Ovary (tissue), 9 donors: ENCODE results near the gene ADAMTS17. TPM values are rescaled to one million over a fixed set of nuclear protein-coding genes. Genes with fewer than 3 reads are reported as not detected.

Source experiments
- DNase-seq, 5 donors: peaks; one replicate each; pipeline ENCODE4 v3.0.0-alpha.2; 2019 to 2020
- H3K27ac ChIP-seq, 2 donors: fragments of 200-600 bp; one replicate each; pipeline versions ENCODE4 v1.5.1 to v1.8.0; 2019 to 2022
- H3K27me3 ChIP-seq: fragments of 200-600 bp; one replicate; pipeline ENCODE4 v1.8.0; 2022
- H3K36me3 ChIP-seq: fragments of 200-600 bp; sonication (generic); one replicate; pipeline ENCODE4 v1.5.1; 2019
- H3K4me1 ChIP-seq: one replicate; pipeline ENCODE4 v1.8.1; 2013; ENCODE audit warnings: mild to moderate bottlenecking, moderate library complexity; ENCODE audit not compliant: insufficient read depth
- H3K4me3 ChIP-seq: fragments of 200-600 bp; sonication (generic); one replicate; pipeline ENCODE4 v1.5.1; 2017
- H3K9me3 ChIP-seq, 2 donors: fragments of 200-600 bp in 1 of 2; sonication (generic) in 1 of 2; one replicate each; pipeline versions ENCODE4 v1.5.1 to v1.8.1; 2013 to 2019; ENCODE audit warnings: mild to moderate bottlenecking in 1 of 2, moderate library complexity in 1 of 2
- EP300 ChIP-seq: sonication (generic); formaldehyde crosslinking; IDR thresholded peaks from one replicate; pipeline ENCODE4 v1.6.1; 2017; ENCODE audit warnings: antibody characterized with exemption
- POLR2A ChIP-seq: fragments of 450-650 bp; IDR thresholded peaks from one replicate; pipeline ENCODE4 v1.6.1; 2017; ENCODE audit warnings: antibody characterized with exemption, mild to moderate bottlenecking, moderate library complexity
- WGBS, 3 donors: extraction: QIAGEN DNeasy Blood & Tissue Kit in 1 of 3; methylation state at CpG; one replicate each; pipeline versions ENCODE4 v1.1.5 to v1.1.7; 2013 to 2017; 5-methylcytosine and 5-hydroxymethylcytosine counted together
- intact Hi-C, 4 donors: fragments of 100-400 bp; cut with DNase I; formaldehyde crosslinking; loops; one replicate each; pipeline versions ENCODE4 v1.11.0 to v1.15.1; 2022 to 2023
- polyA plus RNA-seq, 2 donors: library from polyadenylated mRNA; stranded (reverse); fragments of 200-250 nt in 1 of 2; fragments of 350-450 nt in 1 of 2; fragmentation: Illumina TruSeq in 1 of 2; extraction: RNeasy Lipid Tissue Mini Kit (QIAGEN cat#74804) in 1 of 2; gene quantifications; one replicate each; pipeline ENCODE4 v1.2.3, GENCODE V29; 2013 to 2014
- total RNA-seq, 7 donors: library from RNA; depleted of rRNA in 2 of 7; stranded (reverse); fragments of >200 nt in 2 of 7; fragmentation: NEBNext Ultra II Directional in 3 of 7; extraction: Animal tissue kit (Norgen Biotek cat#: 25700) in 3 of 7; gene quantifications; one replicate each; pipeline versions ENCODE4 v1.1.0 to v1.2.4, GENCODE V29; 2016 to 2023
- TF ChIP-seq, protein P1 (sequence below), 3 donors: fragments of 450-650 bp in 2 of 3; fragments of 200-600 bp in 1 of 3; IDR thresholded peaks; one replicate each; pipeline versions ENCODE4 v1.5.1 to v1.8.0; 2016 to 2022; ENCODE audit warnings: antibody characterized with exemption in 3 of 3, mild to moderate bottlenecking in 1 of 3
- donor health status: DM: no; HTN: no; CAD: no; lungs with moderate emphysema.
- donor health status: DM: no; HTN: no; CAD: no.
- donor health status: Bipolar disorder and iron deficiency.
- donor health status: DM: yes; HTN: yes; CAD: no.
- donor health status: DM: no; HTN: no; CAD: no.
- donor health status: DM: yes; HTN: yes; CAD: no.

The ADAMTS17 gene
- total and polyA plus RNA-seq, 9 donors, result 1.3 to 11.3 (median 5.9) TPM

DNA sequence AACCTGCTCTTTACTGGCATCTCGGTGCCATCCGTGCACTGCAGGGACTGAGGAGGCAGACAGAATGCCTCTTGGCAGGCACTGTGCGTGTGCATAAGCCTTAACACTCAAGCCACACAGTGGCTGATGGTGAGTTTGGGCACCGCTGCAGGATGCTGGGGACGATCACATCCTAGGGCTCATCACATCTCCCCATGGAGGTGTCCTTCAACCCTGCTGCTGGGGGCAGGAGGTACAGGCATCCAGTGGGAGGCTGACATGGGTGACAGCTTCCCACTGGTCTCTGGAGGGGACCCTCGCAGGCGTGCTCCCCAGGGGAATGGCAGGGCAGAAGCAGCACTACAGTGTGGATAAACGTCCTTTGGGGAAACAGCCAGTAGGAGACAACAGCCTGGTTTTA, 190.9 kb downstream of the ADAMTS17 start:
- H3K4me1 ChIP-seq, result no peaks in the 10 kb centered on the region
- no peaks in the 10 kb centered on the region for H3K36me3 ChIP-seq
- no peaks in the 10 kb centered on the region for H3K27me3 ChIP-seq
- H3K4me3 ChIP-seq, result no peak overlapping the region
- TF ChIP-seq, protein P1, sequence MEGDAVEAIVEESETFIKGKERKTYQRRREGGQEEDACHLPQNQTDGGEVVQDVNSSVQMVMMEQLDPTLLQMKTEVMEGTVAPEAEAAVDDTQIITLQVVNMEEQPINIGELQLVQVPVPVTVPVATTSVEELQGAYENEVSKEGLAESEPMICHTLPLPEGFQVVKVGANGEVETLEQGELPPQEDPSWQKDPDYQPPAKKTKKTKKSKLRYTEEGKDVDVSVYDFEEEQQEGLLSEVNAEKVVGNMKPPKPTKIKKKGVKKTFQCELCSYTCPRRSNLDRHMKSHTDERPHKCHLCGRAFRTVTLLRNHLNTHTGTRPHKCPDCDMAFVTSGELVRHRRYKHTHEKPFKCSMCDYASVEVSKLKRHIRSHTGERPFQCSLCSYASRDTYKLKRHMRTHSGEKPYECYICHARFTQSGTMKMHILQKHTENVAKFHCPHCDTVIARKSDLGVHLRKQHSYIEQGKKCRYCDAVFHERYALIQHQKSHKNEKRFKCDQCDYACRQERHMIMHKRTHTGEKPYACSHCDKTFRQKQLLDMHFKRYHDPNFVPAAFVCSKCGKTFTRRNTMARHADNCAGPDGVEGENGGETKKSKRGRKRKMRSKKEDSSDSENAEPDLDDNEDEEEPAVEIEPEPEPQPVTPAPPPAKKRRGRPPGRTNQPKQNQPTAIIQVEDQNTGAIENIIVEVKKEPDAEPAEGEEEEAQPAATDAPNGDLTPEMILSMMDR (IDR thresholded peaks at IDR 0.05), result no peak
- TF ChIP-seq POLR2A (no peak), EP300 (no peak)
- WGBS, 3 donors, result 91 to 95% (median 92%) methylated on average over 8 of the region's 8 CpGs
- no peak overlapping the region for H3K27ac ChIP-seq
- H3K9me3 ChIP-seq, result no peaks in the 10 kb centered on the region
- DNase-seq, result no peak
- intact Hi-C loops, result no loop called here

GRCh38 chr15:100147828-100148227, 193.9 kb downstream of the ADAMTS17 start:
- no peaks in the 10 kb centered on the region for H3K36me3 ChIP-seq
- no peaks in the 10 kb centered on the region for H3K27me3 ChIP-seq
- DNase-seq, result no peak
- 95 to 99% (median 98%) methylated on average over 3 of the region's 3 CpGs for WGBS, 3 donors
- H3K9me3 ChIP-seq, result no peaks in the 10 kb centered on the region
- TF ChIP-seq EP300, result no peak
- TF ChIP-seq POLR2A, result no peak
- TF ChIP-seq, protein P1 (IDR thresholded peaks at IDR 0.05), result no peak
- intact Hi-C loops, result loop anchor here in 1 of 4 donors (10.0 kb wide), 1 partner anchor 213 kb away; no protein-coding TSS in a partner anchor
- H3K4me3 ChIP-seq, result no peak overlapping the region
- no peaks in the 10 kb centered on the region for H3K4me1 ChIP-seq
- no peak overlapping the region for H3K27ac ChIP-seq

DNA sequence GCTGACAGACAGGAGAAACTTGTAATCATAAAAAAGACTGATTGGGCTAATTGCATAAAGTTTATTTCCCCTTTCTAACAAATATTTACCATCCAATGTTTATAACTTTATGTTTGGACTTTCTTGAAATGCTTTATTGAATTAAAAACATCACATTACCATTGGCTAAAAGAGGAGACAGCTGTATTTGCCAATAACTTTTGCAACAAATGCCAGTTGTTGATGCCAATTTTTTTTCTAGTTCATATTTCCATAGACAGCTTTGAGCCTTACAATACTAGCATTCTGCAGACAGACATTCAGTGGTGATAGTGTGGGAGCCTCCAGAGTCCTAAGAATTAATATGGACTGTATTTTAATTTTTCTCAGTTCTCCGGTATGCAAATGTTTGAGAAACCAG, 198.4 kb downstream of the ADAMTS17 start:
- no peak for TF ChIP-seq POLR2A
- TF ChIP-seq, protein P1 (IDR thresholded peaks at IDR 0.05), result no peak
- TF ChIP-seq EP300, result no peak
- no peak for DNase-seq
- intact Hi-C loops, result loop anchor here in 1 of 4 donors (10.0 kb wide), 1 partner anchor 209 kb away; no protein-coding TSS in a partner anchor
- 56 to 91% (median 59%) methylated on average over 1 of the region's 1 CpG for WGBS, 3 donors
- no peak overlapping the region for H3K4me3 ChIP-seq
- H3K9me3 ChIP-seq, result no peaks in the 10 kb centered on the region
- H3K27ac ChIP-seq, result no peak overlapping the region
- H3K27me3 ChIP-seq, result no peaks in the 10 kb centered on the region
- no peaks in the 10 kb centered on the region for H3K36me3 ChIP-seq
- H3K4me1 ChIP-seq, result no peaks in the 10 kb centered on the region

- 39 to 48% (median 48%) methylated on average over 11 of the region's 11 CpGs for WGBS, 3 donors
Observed at GRCh38 chr15:100141311-100142001, 200.3 kb downstream of the ADAMTS17 start.

More at GRCh38 chr15:100141311-100142001, 200.3 kb downstream of the ADAMTS17 start:
- TF ChIP-seq POLR2A (no peak), EP300 (no peak)
- TF ChIP-seq, protein P1 (IDR thresholded peaks at IDR 0.05), result no peak
- Histone ChIP-seq H3K36me3 (no peaks in the 10 kb centered on the region), H3K4me3 (no peak overlapping the region), H3K4me1 (no peaks in the 10 kb centered on the region), H3K9me3 (no peaks in the 10 kb centered on the region), H3K27me3 (no peaks in the 10 kb centered on the region), H3K27ac (no peak overlapping the region)
- intact Hi-C loops, result loop anchor here in 1 of 4 donors (10.0 kb wide), 1 partner anchor 207 kb away; no protein-coding TSS in a partner anchor
- no peak for DNase-seq
